22Rv1 (cell line): ENCODE data around the gene BNC2.

Experiments
- H3K27ac ChIP-seq: fragments of 450-650 bp; 2 replicates; pipeline ENCODE4 v1.5.1; 2017
- ZFX ChIP-seq: fragments of 450-650 bp; IDR thresholded peaks from 2 replicates; pipeline ENCODE4 v1.6.1; 2017; ENCODE audit warnings: antibody characterized with exemption, borderline replicate concordance
- TF ChIP-seq, protein P1 (sequence below): fragments of 450-650 bp; IDR thresholded peaks from 2 replicates; pipeline ENCODE4 v1.5.1; 2017; ENCODE audit warnings: mild to moderate bottlenecking

BNC2 gene

DNA sequence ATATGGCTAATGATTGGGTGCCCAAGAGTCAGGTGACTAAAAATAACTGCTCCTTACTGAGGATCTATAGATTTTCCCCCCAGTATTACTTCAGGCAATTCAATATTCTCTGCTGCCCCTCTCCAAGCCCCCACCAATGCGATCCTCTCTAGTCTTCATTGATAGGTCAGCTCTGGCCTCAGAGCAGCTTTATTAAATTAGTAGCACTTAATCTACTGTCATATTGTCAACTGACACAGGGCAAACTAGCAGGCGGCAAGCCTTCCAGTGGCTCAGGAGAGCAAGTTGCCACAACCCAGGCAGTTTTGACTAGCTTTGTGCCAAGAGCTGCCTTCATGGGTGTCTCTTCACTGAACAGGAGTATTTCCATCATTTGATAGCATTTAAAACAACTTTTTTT, 462.9 kb downstream of the BNC2 start:
- no peak for TF ChIP-seq ZFX
- TF ChIP-seq, protein P1, sequence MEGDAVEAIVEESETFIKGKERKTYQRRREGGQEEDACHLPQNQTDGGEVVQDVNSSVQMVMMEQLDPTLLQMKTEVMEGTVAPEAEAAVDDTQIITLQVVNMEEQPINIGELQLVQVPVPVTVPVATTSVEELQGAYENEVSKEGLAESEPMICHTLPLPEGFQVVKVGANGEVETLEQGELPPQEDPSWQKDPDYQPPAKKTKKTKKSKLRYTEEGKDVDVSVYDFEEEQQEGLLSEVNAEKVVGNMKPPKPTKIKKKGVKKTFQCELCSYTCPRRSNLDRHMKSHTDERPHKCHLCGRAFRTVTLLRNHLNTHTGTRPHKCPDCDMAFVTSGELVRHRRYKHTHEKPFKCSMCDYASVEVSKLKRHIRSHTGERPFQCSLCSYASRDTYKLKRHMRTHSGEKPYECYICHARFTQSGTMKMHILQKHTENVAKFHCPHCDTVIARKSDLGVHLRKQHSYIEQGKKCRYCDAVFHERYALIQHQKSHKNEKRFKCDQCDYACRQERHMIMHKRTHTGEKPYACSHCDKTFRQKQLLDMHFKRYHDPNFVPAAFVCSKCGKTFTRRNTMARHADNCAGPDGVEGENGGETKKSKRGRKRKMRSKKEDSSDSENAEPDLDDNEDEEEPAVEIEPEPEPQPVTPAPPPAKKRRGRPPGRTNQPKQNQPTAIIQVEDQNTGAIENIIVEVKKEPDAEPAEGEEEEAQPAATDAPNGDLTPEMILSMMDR: no peak
- no peak overlapping the region for H3K27ac ChIP-seq

DNA sequence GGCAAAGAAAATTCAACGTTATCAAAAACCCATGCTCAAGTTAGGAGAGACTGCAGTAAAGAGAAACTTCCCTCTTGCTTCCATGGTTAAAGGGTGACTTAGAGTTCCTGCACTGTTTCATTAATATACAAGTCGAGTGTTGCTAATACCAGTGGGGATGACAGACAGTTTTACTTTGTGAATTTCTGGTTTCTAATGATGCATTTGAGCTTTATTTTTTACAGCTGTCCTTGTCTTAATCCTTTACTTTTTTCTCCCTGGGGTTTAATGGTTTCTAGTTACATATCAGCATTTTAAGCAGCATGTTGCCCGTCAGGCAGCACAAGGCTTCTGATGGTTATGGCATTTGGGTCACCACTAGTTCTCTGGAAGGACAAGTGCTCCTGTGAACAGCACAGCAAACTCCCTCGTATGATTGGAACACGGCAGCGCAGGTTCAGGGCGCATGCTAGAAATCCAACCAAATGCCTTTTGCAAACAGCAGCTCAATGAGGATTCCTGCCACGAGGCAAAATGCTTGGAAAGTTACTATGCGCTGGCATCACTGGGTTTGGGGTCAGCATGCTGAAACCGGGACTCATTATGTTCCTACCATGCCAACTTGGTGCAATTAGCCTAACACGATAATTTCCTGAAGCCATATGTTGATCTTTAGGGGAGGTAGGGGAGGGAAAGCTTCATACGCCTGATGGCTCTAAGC, 463.8 kb downstream of the BNC2 start:
- no peak overlapping the region for H3K27ac ChIP-seq
- no peak for TF ChIP-seq ZFX
- TF ChIP-seq, protein P1: no peak

DNA sequence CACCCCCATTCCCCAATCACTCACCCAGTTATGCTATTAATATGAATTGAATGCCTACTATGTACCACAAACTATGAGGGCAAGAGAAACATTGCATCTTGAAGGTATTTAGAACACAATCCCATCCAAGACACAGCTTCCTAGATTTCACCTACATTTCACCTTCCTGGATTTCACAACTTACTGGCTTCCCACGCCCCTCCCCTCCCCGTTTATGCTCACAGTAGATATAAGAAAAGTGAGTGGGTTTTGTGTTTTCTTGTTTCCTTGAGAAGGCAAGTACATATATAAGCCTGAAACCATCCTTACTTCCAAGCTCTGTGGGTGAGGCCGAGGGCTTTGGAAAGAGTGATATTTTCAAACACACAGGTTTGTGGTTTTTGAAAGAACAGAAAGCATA, 465.0 kb downstream of the BNC2 start:
- TF ChIP-seq ZFX: no peak
- TF ChIP-seq, protein P1: no peak
- H3K27ac ChIP-seq: no peak overlapping the region

GRCh38 chr9:16401701-16402100, 468.8 kb downstream of the BNC2 start:
- TF ChIP-seq ZFX: no peak
- TF ChIP-seq, protein P1: no peak
- H3K27ac ChIP-seq: no peak overlapping the region

DNA sequence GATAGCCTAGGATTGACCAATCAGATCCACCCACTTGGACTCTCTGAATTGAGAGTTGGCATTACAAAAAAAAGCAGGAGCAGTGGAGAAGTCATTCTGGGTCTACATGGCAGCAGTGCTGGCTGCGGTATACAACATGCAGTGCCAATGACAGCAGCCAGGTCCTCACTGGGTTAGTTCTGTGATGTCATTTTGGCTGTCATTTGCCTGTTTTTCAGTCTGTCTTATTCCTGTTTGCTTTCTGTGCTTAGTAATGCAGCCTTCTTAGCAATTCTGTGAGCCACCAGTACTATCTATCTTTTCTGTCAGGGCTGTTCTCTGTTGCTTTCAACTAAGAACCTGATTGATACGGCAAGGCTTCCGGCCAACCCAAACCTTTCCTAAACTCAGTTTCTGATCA, 471.8 kb downstream of the BNC2 start:
- TF ChIP-seq, protein P1: no peak
- no peak for TF ChIP-seq ZFX
- no peak overlapping the region for H3K27ac ChIP-seq

GRCh38 chr9:16396389-16396788, 474.1 kb downstream of the BNC2 start:
- no peak for TF ChIP-seq ZFX
- TF ChIP-seq, protein P1: no peak
- H3K27ac ChIP-seq: no peak overlapping the region

GRCh38 chr9:16391369-16391768, 479.1 kb downstream of the BNC2 start:
- TF ChIP-seq, protein P1: no peak
- no peak for TF ChIP-seq ZFX
- no peak overlapping the region for H3K27ac ChIP-seq
